Vagina (tissue), 2 donors: ENCODE data around the gene RNF115.
"Not testable (repeated sequence)": the region's sequence is repeated elsewhere in the genome, so short reads cannot be mapped to it uniquely, and the experiment has no call there.

ENCODE experiments used
- POLR2AphosphoS5 ChIP-seq, 2 donors: sonication (generic); formaldehyde crosslinking; IDR thresholded peaks; one replicate each; pipeline ENCODE4 v1.9.0; 2017; ENCODE audit warnings: antibody characterized with exemption in 2 of 2, mild to moderate bottlenecking in 2 of 2, low read depth in 1 of 2; ENCODE audit not compliant: insufficient read depth in 1 of 2
- TF ChIP-seq, protein P1 (sequence below), 3 experiments: fragments of 450-650 bp in 2 of 3; fragments of 200-600 bp in 1 of 3; sonication (generic) in 1 of 3; IDR thresholded peaks; one replicate each; pipeline ENCODE4 v1.5.1; 2017 to 2019; ENCODE audit warnings: antibody characterized with exemption in 3 of 3, mild to moderate bottlenecking in 2 of 3, moderate library complexity in 2 of 3

DNA sequence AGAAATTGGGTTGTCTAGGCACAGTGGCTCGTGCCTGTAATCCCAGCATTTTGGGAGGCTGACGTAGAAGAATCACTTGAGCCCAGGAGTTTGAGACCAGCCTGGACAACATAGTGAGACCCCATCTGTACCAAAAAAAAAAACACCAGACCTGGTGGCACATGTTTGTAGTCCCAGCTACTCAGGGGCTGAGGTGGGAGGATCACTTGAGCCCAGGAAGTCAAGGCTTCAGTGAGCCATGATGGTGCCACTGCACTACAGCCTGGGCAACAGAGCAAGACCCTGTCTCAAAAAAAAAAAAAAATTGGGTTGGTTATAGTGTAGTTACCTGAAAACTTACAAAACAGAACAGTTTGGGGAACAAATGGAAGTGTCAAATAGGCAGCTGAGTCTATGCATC, 6.9 kb upstream of the RNF115 start:
- TF ChIP-seq, protein P1, sequence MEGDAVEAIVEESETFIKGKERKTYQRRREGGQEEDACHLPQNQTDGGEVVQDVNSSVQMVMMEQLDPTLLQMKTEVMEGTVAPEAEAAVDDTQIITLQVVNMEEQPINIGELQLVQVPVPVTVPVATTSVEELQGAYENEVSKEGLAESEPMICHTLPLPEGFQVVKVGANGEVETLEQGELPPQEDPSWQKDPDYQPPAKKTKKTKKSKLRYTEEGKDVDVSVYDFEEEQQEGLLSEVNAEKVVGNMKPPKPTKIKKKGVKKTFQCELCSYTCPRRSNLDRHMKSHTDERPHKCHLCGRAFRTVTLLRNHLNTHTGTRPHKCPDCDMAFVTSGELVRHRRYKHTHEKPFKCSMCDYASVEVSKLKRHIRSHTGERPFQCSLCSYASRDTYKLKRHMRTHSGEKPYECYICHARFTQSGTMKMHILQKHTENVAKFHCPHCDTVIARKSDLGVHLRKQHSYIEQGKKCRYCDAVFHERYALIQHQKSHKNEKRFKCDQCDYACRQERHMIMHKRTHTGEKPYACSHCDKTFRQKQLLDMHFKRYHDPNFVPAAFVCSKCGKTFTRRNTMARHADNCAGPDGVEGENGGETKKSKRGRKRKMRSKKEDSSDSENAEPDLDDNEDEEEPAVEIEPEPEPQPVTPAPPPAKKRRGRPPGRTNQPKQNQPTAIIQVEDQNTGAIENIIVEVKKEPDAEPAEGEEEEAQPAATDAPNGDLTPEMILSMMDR (IDR thresholded peaks at IDR 0.05) = not testable (repeated sequence)
- TF ChIP-seq POLR2AphosphoS5 (IDR thresholded peaks at IDR 0.05; ENCODE audit: insufficient read depth in 1 of 2, low read depth in 1 of 2) = not testable (repeated sequence)
